ENCODE data around the gene CYFIP1. TPM values are rescaled to one million over a fixed set of nuclear protein-coding genes. Genes with fewer than 3 reads are reported as not detected.

Gene CYFIP1
- total and polyA plus RNA-seq, 10 of the 15 experiments (the other 5 are each of a cell fraction or from before 2014, with no cell fraction given): 3.5 to 46.2 (median 28.3) TPM

DNA sequence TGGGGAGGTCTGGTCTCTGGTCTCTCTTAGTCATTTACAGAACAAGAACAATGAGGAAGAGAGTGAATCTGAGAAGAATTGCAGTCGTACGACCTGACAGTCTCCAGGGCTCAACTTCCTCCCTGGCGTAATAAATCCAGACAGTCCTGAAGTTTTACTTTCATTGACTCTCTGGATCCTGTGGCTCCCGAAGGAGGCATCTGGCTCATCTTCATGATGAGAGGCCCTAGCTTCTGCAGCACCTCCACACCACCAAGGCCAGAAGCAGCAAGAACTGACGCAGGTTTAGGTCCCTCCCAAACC lies 11.8 kb upstream of the CYFIP1 start:
- Histone ChIP-seq H2AFZ (ENCODE audit: control insufficient read depth, low read depth, low read length) (no peak overlapping the region), H3K4me2 (ENCODE audit: control insufficient read depth, insufficient read depth) (no peak overlapping the region), H3K79me2 (ENCODE audit: control insufficient read depth, insufficient read depth, low read length) (no peaks in the 10 kb centered on the region), H3K9ac (ENCODE audit: control insufficient read depth, insufficient read depth, low read length) (no peak overlapping the region), H4K20me1 (ENCODE audit: control insufficient read depth, insufficient read depth) (no peaks in the 10 kb centered on the region), H3K4me3 (no peak overlapping the region), H3K9me3 (replicated peaks; ENCODE audit: control insufficient read depth, insufficient read depth, low read length) (no peaks in the 10 kb centered on the region), H3K27me3 (replicated peaks in 1 of 2; ENCODE audit: control insufficient read depth in 2 of 2, insufficient read depth in 2 of 2, low read length in 1 of 2) (no peaks in the 10 kb centered on the region), H3K36me3 (ENCODE audit: control insufficient read depth in 2 of 2, insufficient read depth in 2 of 2, low read length in 1 of 2) (peaks cover 0 to 4% of the 10 kb centered on the region in 2 experiments; a peak in 1 of 4 replicates), H3K4me1 (ENCODE audit: control insufficient read depth, insufficient read depth, low read length) (no peaks in the 10 kb centered on the region), H3K27ac (ENCODE audit: control insufficient read depth, insufficient read depth) (no peak overlapping the region)
- ChIA-PET RAD21 (ENCODE audit: unreplicated experiment) (no interaction called here), POLR2A (no interaction called here), CTCF (no interaction called here), SMC1A (ENCODE audit: uncharacterized antibody, unreplicated experiment) (no interaction called here)
- in situ Hi-C loops (cut with MboI): no loop called here
- DNase-seq (ENCODE audit: low read depth, low spot score) (no peak), ATAC-seq (no peak), FAIRE-seq (no peak)
- 58% methylated on average over 5 of the region's 5 CpGs for WGBS (ENCODE audit: insufficient coverage, insufficient replicate concordance, low lambda C conversion rate, missing lambda C conversion rate)
- no TSS peak for BruUV-seq (replicated peaks)
- no peak for TF ChIP-seq GATAD2B (conservative IDR thresholded peaks at IDR 0.05; ENCODE audit: low read depth)
- TF ChIP-seq SUZ12 (IDR thresholded peaks at IDR 0.05; ENCODE audit: unreplicated experiment): no peak
- no peak for TF ChIP-seq NFYB (IDR thresholded peaks at IDR 0.05; ENCODE audit: insufficient read depth, low read depth, low read length)
- TF ChIP-seq RUNX3 (IDR thresholded peaks at IDR 0.05; ENCODE audit: low read length): no peak
- TF ChIP-seq HCFC1 (IDR thresholded peaks at IDR 0.05; ENCODE audit: low read length): no peak
- TF ChIP-seq EZH2 (IDR thresholded peaks at IDR 0.05; ENCODE audit: borderline replicate concordance, control insufficient read depth, low read depth, low read length): no peak
- TF ChIP-seq WRNIP1 (IDR thresholded peaks at IDR 0.05; ENCODE audit: borderline replicate concordance, low read depth, low read length): no peak
- no peak for TF ChIP-seq CREB1 (IDR thresholded peaks at IDR 0.05; ENCODE audit: low read depth)
- TF ChIP-seq YBX1 (IDR thresholded peaks at IDR 0.05): no peak
- TF ChIP-seq, protein P1, sequence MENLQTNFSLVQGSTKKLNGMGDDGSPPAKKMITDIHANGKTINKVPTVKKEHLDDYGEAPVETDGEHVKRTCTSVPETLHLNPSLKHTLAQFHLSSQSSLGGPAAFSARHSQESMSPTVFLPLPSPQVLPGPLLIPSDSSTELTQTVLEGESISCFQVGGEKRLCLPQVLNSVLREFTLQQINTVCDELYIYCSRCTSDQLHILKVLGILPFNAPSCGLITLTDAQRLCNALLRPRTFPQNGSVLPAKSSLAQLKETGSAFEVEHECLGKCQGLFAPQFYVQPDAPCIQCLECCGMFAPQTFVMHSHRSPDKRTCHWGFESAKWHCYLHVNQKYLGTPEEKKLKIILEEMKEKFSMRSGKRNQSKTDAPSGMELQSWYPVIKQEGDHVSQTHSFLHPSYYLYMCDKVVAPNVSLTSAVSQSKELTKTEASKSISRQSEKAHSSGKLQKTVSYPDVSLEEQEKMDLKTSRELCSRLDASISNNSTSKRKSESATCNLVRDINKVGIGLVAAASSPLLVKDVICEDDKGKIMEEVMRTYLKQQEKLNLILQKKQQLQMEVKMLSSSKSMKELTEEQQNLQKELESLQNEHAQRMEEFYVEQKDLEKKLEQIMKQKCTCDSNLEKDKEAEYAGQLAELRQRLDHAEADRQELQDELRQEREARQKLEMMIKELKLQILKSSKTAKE (IDR thresholded peaks at IDR 0.05; ENCODE audit: low read depth, poor library complexity, severe bottlenecking): no peak
- no peak for TF ChIP-seq MYB (IDR thresholded peaks at IDR 0.05; ENCODE audit: borderline replicate concordance, low read depth, low read length)
- TF ChIP-seq SMAD1 (IDR thresholded peaks at IDR 0.05; ENCODE audit: low read depth, partially characterized antibody): no peak
- intact Hi-C loops (cut with micrococcal nuclease; ENCODE audit: unreplicated experiment): no loop called here

All from GM12878 (cell line).